ENCODE measurements around the gene NR1I3.

Gene NR1I3

GRCh38 chr1:161218301-161219077 is 19.5 kb downstream of the NR1I3 start:
- Mint-ChIP-seq H3K9me3 (no peaks in the 10 kb centered on the region), H3K36me3 (ENCODE audit: low read depth) (peaks cover 16% of the 10 kb centered on the region), H3K27me3 (ENCODE audit: low read depth) (no peaks in the 10 kb centered on the region), H3K4me1 (ENCODE audit: low read depth) (peaks cover 31% of the 10 kb centered on the region), H3K4me3 (no peak overlapping the region), H3K27ac (no peak overlapping the region)

- H3K27me3 Mint-ChIP-seq (ENCODE audit: low read depth) = no peaks in the 10 kb centered on the region
- no peaks in the 10 kb centered on the region for H3K9me3 Mint-ChIP-seq
- H3K4me1 Mint-ChIP-seq (ENCODE audit: low read depth) = peaks cover 31% of the 10 kb centered on the region
- no peak overlapping the region for H3K4me3 Mint-ChIP-seq
- H3K27ac Mint-ChIP-seq = no peak overlapping the region
- H3K36me3 Mint-ChIP-seq (ENCODE audit: low read depth) = peaks cover 22% of the 10 kb centered on the region
These were observed 20.2 kb downstream of the NR1I3 start for GRCh38 chr1:161217831-161218230.

GRCh38 chr1:161216945-161217712 is 20.9 kb downstream of the NR1I3 start:
- H3K27me3 Mint-ChIP-seq (ENCODE audit: low read depth) = no peaks in the 10 kb centered on the region
- no peak overlapping the region for H3K27ac Mint-ChIP-seq
- peaks cover 26% of the 10 kb centered on the region for H3K36me3 Mint-ChIP-seq (ENCODE audit: low read depth)
- H3K4me3 Mint-ChIP-seq = no peak overlapping the region
- H3K4me1 Mint-ChIP-seq (ENCODE audit: low read depth) = peaks cover 31% of the 10 kb centered on the region
- no peaks in the 10 kb centered on the region for H3K9me3 Mint-ChIP-seq

- Mint-ChIP-seq H3K4me1 (ENCODE audit: low read depth) (peaks cover 29% of the 10 kb centered on the region), H3K4me3 (peak within 1 kb of the TSS; percentile 12)
These were observed 22.9 kb downstream of the NR1I3 start, which contains the start of gene FCER1G for GRCh38 chr1:161215076-161215475. FCER1G (plus strand) TSS chr1:161215295; CDS start chr1:161215322, 27 bp downstream.

GRCh38 chr1:161214369-161214768 is 23.6 kb downstream of the NR1I3 start:
- Mint-ChIP-seq H3K36me3 (ENCODE audit: low read depth) (peaks cover 44% of the 10 kb centered on the region), H3K4me3 (no peak overlapping the region), H3K9me3 (no peaks in the 10 kb centered on the region), H3K4me1 (ENCODE audit: low read depth) (peaks cover 35% of the 10 kb centered on the region), H3K27ac (peak overlapping the region; percentile 12), H3K27me3 (ENCODE audit: low read depth) (no peaks in the 10 kb centered on the region)

More at GRCh38 chr1:161215076-161215475, 22.9 kb downstream of the NR1I3 start, which contains the start of gene FCER1G:
- Mint-ChIP-seq H3K36me3 (ENCODE audit: low read depth) (peaks cover 37% of the 10 kb centered on the region), H3K27ac (peak within 1 kb of the TSS; percentile 52), H3K27me3 (ENCODE audit: low read depth) (no peaks in the 10 kb centered on the region), H3K9me3 (no peaks in the 10 kb centered on the region)

- Mint-ChIP-seq H3K4me1 (ENCODE audit: low read depth) (peaks cover 33% of the 10 kb centered on the region), H3K36me3 (ENCODE audit: low read depth) (peaks cover 62% of the 10 kb centered on the region), H3K27ac (peak overlapping the region; percentile 27), H3K27me3 (ENCODE audit: low read depth) (no peaks in the 10 kb centered on the region), H3K4me3 (no peak overlapping the region), H3K9me3 (no peaks in the 10 kb centered on the region)
These were observed 28.1 kb downstream of the NR1I3 start for GRCh38 chr1:161209790-161210409.

- Mint-ChIP-seq H3K4me3 (no peak overlapping the region), H3K36me3 (ENCODE audit: low read depth) (peaks cover 59% of the 10 kb centered on the region), H3K27ac (no peak overlapping the region), H3K27me3 (ENCODE audit: low read depth) (no peaks in the 10 kb centered on the region), H3K4me1 (ENCODE audit: low read depth) (peaks cover 40% of the 10 kb centered on the region), H3K9me3 (no peaks in the 10 kb centered on the region)
These were observed 30.8 kb downstream of the NR1I3 start for GRCh38 chr1:161207173-161207572.

- Mint-ChIP-seq H3K9me3 (no peaks in the 10 kb centered on the region), H3K4me1 (ENCODE audit: low read depth) (peaks cover 43% of the 10 kb centered on the region), H3K4me3 (no peak overlapping the region), H3K27ac (peak overlapping the region; percentile 38), H3K36me3 (ENCODE audit: low read depth) (peaks cover 54% of the 10 kb centered on the region), H3K27me3 (ENCODE audit: low read depth) (no peaks in the 10 kb centered on the region)
These were observed 31.4 kb downstream of the NR1I3 start for GRCh38 chr1:161206411-161207140.

- Mint-ChIP-seq H3K27me3 (ENCODE audit: low read depth) (no peaks in the 10 kb centered on the region), H3K4me3 (peak within 1 kb of the TSS; percentile 95), H3K36me3 (ENCODE audit: low read depth) (peaks cover 34% of the 10 kb centered on the region), H3K27ac (peak within 1 kb of the TSS; percentile 96), H3K4me1 (ENCODE audit: low read depth) (peaks cover 62% of the 10 kb centered on the region), H3K9me3 (no peaks in the 10 kb centered on the region)
These were observed 35.9 kb downstream of the NR1I3 start, which contains the start of gene NDUFS2 for GRCh38 chr1:161201836-161202712. NDUFS2 (plus strand) TSS chr1:161202367; CDS start chr1:161202386, 19 bp downstream.

- Mint-ChIP-seq H3K27ac (peak overlapping the region; percentile 96), H3K36me3 (ENCODE audit: low read depth) (peaks cover 28% of the 10 kb centered on the region), H3K4me3 (peak overlapping the region; percentile 95), H3K27me3 (ENCODE audit: low read depth) (no peaks in the 10 kb centered on the region), H3K9me3 (no peaks in the 10 kb centered on the region), H3K4me1 (ENCODE audit: low read depth) (peaks cover 58% of the 10 kb centered on the region)
These were observed 36.8 kb downstream of the NR1I3 start for GRCh38 chr1:161200992-161201835.

GRCh38 chr1:161200421-161200991 is 37.5 kb downstream of the NR1I3 start:
- H3K36me3 Mint-ChIP-seq (ENCODE audit: low read depth) = peaks cover 23% of the 10 kb centered on the region

GRCh38 chr1:161199506-161200139 is 38.4 kb downstream of the NR1I3 start:
- Mint-ChIP-seq H3K4me1 (ENCODE audit: low read depth) (peaks cover 56% of the 10 kb centered on the region), H3K36me3 (ENCODE audit: low read depth) (peaks cover 19% of the 10 kb centered on the region), H3K27ac (peak overlapping the region; percentile 96), H3K27me3 (ENCODE audit: low read depth) (no peaks in the 10 kb centered on the region), H3K4me3 (peak overlapping the region; percentile 39), H3K9me3 (no peaks in the 10 kb centered on the region)

More at GRCh38 chr1:161200421-161200991, 37.5 kb downstream of the NR1I3 start:
- Mint-ChIP-seq H3K9me3 (no peaks in the 10 kb centered on the region), H3K27me3 (ENCODE audit: low read depth) (no peaks in the 10 kb centered on the region), H3K4me3 (peak overlapping the region; percentile 39), H3K4me1 (ENCODE audit: low read depth) (peaks cover 55% of the 10 kb centered on the region), H3K27ac (peak overlapping the region; percentile 96)

Data from T-helper 1 cell treated with Interleukin-12 subunit alpha and Interleukin-12 subunit beta and Interleukin-4 antibody, amounts not matched to agents 30 μg/mL and 1 μg/mL, for 36 hours (primary cell).